AG08395 (cell line): Measurements from ENCODE around the gene TVP23C.
"Not testable (repeated sequence)": the region's sequence is repeated elsewhere in the genome, so short reads cannot be mapped to it uniquely, and the experiment has no call there.

ENCODE experiments used
- DNase-seq: peaks from one replicate; pipeline ENCODE4 v3.0.0; 2012; ENCODE audit warnings: mixed read lengths, low spot score

TVP23C gene

GRCh38 chr17:15526292-15527218 is 36.7 kb downstream of the TVP23C start:
- DNase-seq, result not testable (repeated sequence)

GRCh38 chr17:15524990-15525985 is 38.0 kb downstream of the TVP23C start:
- DNase-seq, result not testable (repeated sequence)

GRCh38 chr17:15516150-15516549 is 47.1 kb downstream of the TVP23C start:
- DNase-seq, result no peak

GRCh38 chr17:15514469-15514868 is 48.8 kb downstream of the TVP23C start:
- DNase-seq, result no peak

GRCh38 chr17:15513856-15514459 is 49.3 kb downstream of the TVP23C start:
- DNase-seq, result no peak

GRCh38 chr17:15513058-15513791 is 50.1 kb downstream of the TVP23C start:
- peak; percentile 43 for DNase-seq

GRCh38 chr17:15512071-15512709 is 51.1 kb downstream of the TVP23C start:
- no peak for DNase-seq

GRCh38 chr17:15511142-15511541 is 52.1 kb downstream of the TVP23C start:
- DNase-seq, result no peak

GRCh38 chr17:15510361-15510760 is 52.9 kb downstream of the TVP23C start:
- DNase-seq, result peak; percentile 73

GRCh38 chr17:15509095-15509494 is 54.2 kb downstream of the TVP23C start:
- no peak for DNase-seq

- no peak for DNase-seq
These were observed 54.8 kb downstream of the TVP23C start for GRCh38 chr17:15508466-15508865.

- no peak for DNase-seq
These were observed 55.4 kb downstream of the TVP23C start for GRCh38 chr17:15507896-15508295.

GRCh38 chr17:15507001-15507400 is 56.3 kb downstream of the TVP23C start:
- DNase-seq, result no peak

GRCh38 chr17:15505708-15506107 is 57.6 kb downstream of the TVP23C start:
- DNase-seq, result not testable (repeated sequence)

GRCh38 chr17:15503731-15504130 is 59.6 kb downstream of the TVP23C start:
- DNase-seq, result no peak

GRCh38 chr17:15502369-15503112 is 60.7 kb downstream of the TVP23C start:
- DNase-seq, result peak; percentile 93

GRCh38 chr17:15501793-15502192 is 61.5 kb downstream of the TVP23C start:
- no peak for DNase-seq

GRCh38 chr17:15501282-15501681 is 62.0 kb downstream of the TVP23C start:
- DNase-seq, result no peak

GRCh38 chr17:15498107-15498506 is 65.2 kb downstream of the TVP23C start:
- DNase-seq, result no peak
